Keratinocyte (primary cell): ENCODE results near the gene GABRA4.

Experiments used
- CTCF ChIP-seq, 3 experiments: IDR thresholded peaks in 1 of 3; conservative IDR thresholded peaks in 1 of 3; optimal IDR thresholded peaks in 1 of 3; 2 replicates in 2 of 3; 3 replicates in 1 of 3; pipeline versions ENCODE3 to v1.5.1; 2011; ENCODE audit warnings: low read length in 3 of 3, mild to moderate bottlenecking in 3 of 3, moderate library complexity in 2 of 3, control low read depth in 1 of 3, inconsistent platforms in 1 of 3; ENCODE audit not compliant: insufficient read depth in 2 of 3; ENCODE audit errors: extremely low read depth in 1 of 3
- EZH2 ChIP-seq: IDR thresholded peaks from one replicate; pipeline ENCODE4 v1.6.1; 2012; ENCODE audit warnings: inconsistent platforms, mild to moderate bottlenecking, low read length, moderate library complexity

- TF ChIP-seq CTCF (optimal IDR thresholded peaks at IDR 0.05 in 1 of 3, IDR thresholded peaks at IDR 0.05 in 1 of 3, conservative IDR thresholded peaks at IDR 0.05 in 1 of 3; ENCODE audit: extremely low read depth in 1 of 3, insufficient read depth in 2 of 3, low read length in 3 of 3) (no peak), EZH2 (no peak)
These were observed 43.6 kb downstream of the GABRA4 start for GRCh38 chr4:46949822-46950221.
